ENCODE measurements around the gene NCOR1. TPM values are rescaled to one million over a fixed set of nuclear protein-coding genes. Genes with fewer than 3 reads are reported as not detected.
A peak's percentile ranks its signal among the peaks of the same experiment; 100 is the strongest.

The NCOR1 gene
- total and polyA plus RNA-seq, 4 experiments from 2014 or later: 26.4 to 169 (median 162) TPM

GRCh38 chr17:16025202-16025601 lies 190.1 kb downstream of the NCOR1 start:
- peaks cover 56 to 78% of the 10 kb centered on the region in 2 donors for H3K36me3 Mint-ChIP-seq
- peaks cover 9 to 30% (median 18%) of the 10 kb centered on the region in 4 donors for H3K4me1 Mint-ChIP-seq
- DNase-seq: no peak
- intact Hi-C loops (cut with micrococcal nuclease): no loop called here
- no peak overlapping the region for H3K27ac ChIP-seq (ENCODE audit: low read depth, low read length)
- CTCF ChIA-PET (ENCODE audit: partially characterized antibody): no interaction called here
- no peaks in the 10 kb centered on the region for H3K9me3 ChIP-seq (ENCODE audit: control insufficient read depth in 1 of 2, low read length in 2 of 2)
- H3K27ac Mint-ChIP-seq: peak overlapping the region in 2 of 7 donors; percentile 60 to 77
- H3K4me3 ChIP-seq (ENCODE audit: low read length in 2 of 2): no peak overlapping the region
- peaks cover 11% of the 10 kb centered on the region for H3K4me1 ChIP-seq (ENCODE audit: insufficient read depth, low read length)
- peaks cover 57% of the 10 kb centered on the region for H3K36me3 ChIP-seq (ENCODE audit: insufficient read depth, low read length)
- H3K9me3 Mint-ChIP-seq: peaks cover 0 to 2% (median 0%) of the 10 kb centered on the region in 8 donors
- no peaks in the 10 kb centered on the region for H3K27me3 Mint-ChIP-seq
- H3K4me3 Mint-ChIP-seq: no peak overlapping the region
- POLR2A ChIA-PET (ENCODE audit: partially characterized antibody): interaction anchor here (1.5 kb wide), 1 partner anchor 14 kb away, joined by 3 read pairs; no protein-coding TSS in a partner anchor
- no peaks in the 10 kb centered on the region for H3K27me3 ChIP-seq (ENCODE audit: insufficient read depth, low read length)

GRCh38 chr17:16023881-16024280 lies 191.5 kb downstream of the NCOR1 start:
- POLR2A ChIA-PET (ENCODE audit: partially characterized antibody): no interaction called here
- H3K36me3 ChIP-seq (ENCODE audit: insufficient read depth, low read length): peaks cover 49% of the 10 kb centered on the region

DNA sequence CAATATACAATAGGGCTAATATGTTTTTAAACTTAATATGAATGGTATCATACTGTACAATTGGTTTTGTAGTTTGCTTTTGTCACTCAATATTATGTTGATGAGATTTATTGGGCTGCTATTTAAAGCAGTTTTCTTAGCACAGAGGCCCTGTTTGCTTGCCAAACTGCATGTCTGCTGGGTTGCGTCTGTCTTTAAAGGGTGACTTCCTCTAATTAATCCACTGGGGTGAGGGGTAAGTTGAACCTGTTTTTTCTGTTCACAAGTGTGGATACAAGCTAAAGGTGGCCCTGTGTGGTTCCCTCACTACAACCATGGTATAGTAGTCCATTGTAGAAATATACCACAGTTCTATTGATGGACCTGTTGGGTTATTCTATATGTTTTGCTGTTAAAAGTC lies 196.0 kb downstream of the NCOR1 start:
- DNase-seq: no peak
- Histone ChIP-seq H3K9me3 (ENCODE audit: control insufficient read depth in 1 of 2, low read length in 2 of 2) (no peaks in the 10 kb centered on the region), H3K4me3 (ENCODE audit: low read length in 2 of 2) (no peak overlapping the region), H3K27me3 (ENCODE audit: insufficient read depth, low read length) (no peaks in the 10 kb centered on the region), H3K27ac (ENCODE audit: low read depth, low read length) (no peak overlapping the region), H3K36me3 (ENCODE audit: insufficient read depth, low read length) (peaks cover 22% of the 10 kb centered on the region), H3K4me1 (ENCODE audit: insufficient read depth, low read length) (no peaks in the 10 kb centered on the region)
- Mint-ChIP-seq H3K36me3 (peaks cover 21 to 65% of the 10 kb centered on the region in 2 donors), H3K9me3 (no peaks in the 10 kb centered on the region), H3K4me3 (no peak overlapping the region), H3K27ac (peak overlapping the region in 1 of 7 donors; percentile 71), H3K27me3 (no peaks in the 10 kb centered on the region), H3K4me1 (peaks cover 10 to 26% (median 12%) of the 10 kb centered on the region in 4 donors)
- CTCF ChIA-PET (ENCODE audit: partially characterized antibody): no interaction called here
- intact Hi-C loops (cut with micrococcal nuclease): no loop called here
- POLR2A ChIA-PET (ENCODE audit: partially characterized antibody): no interaction called here

More at GRCh38 chr17:16023881-16024280, 191.5 kb downstream of the NCOR1 start:
- H3K27me3 Mint-ChIP-seq: no peaks in the 10 kb centered on the region
- no peaks in the 10 kb centered on the region for H3K9me3 ChIP-seq (ENCODE audit: control insufficient read depth in 1 of 2, low read length in 2 of 2)
- H3K4me1 Mint-ChIP-seq: peaks cover 11 to 30% (median 18%) of the 10 kb centered on the region in 4 donors
- intact Hi-C loops (cut with micrococcal nuclease): no loop called here
- H3K27ac ChIP-seq (ENCODE audit: low read depth, low read length): no peak overlapping the region
- peaks cover 47 to 78% of the 10 kb centered on the region in 2 donors for H3K36me3 Mint-ChIP-seq
- peaks cover 0 to 2% (median 0%) of the 10 kb centered on the region in 8 donors for H3K9me3 Mint-ChIP-seq
- peaks cover 11% of the 10 kb centered on the region for H3K4me1 ChIP-seq (ENCODE audit: insufficient read depth, low read length)
- H3K27ac Mint-ChIP-seq: peak overlapping the region in 4 of 7 donors; percentile 8 to 56 (median 24)
- H3K27me3 ChIP-seq (ENCODE audit: insufficient read depth, low read length): no peaks in the 10 kb centered on the region
- CTCF ChIA-PET (ENCODE audit: partially characterized antibody): no interaction called here
- no peak overlapping the region for H3K4me3 ChIP-seq (ENCODE audit: low read length in 2 of 2)
- H3K4me3 Mint-ChIP-seq: no peak overlapping the region
- no peak for DNase-seq

- CTCF ChIA-PET (ENCODE audit: partially characterized antibody): interaction anchor here (1.1 to 1.3 kb wide), 2 partner anchors 9 to 13 kb away, joined by 4 read pairs; no protein-coding TSS in a partner anchor
- Mint-ChIP-seq H3K9me3 (peaks cover 0 to 2% (median 0%) of the 10 kb centered on the region in 8 donors), H3K27me3 (no peaks in the 10 kb centered on the region), H3K4me1 (peaks cover 8 to 26% (median 17%) of the 10 kb centered on the region in 4 donors), H3K27ac (peak overlapping the region in 1 of 7 donors; percentile 48), H3K4me3 (no peak overlapping the region), H3K36me3 (peaks cover 30 to 62% of the 10 kb centered on the region in 2 donors)
- Histone ChIP-seq H3K9me3 (ENCODE audit: control insufficient read depth in 1 of 2, low read length in 2 of 2) (no peaks in the 10 kb centered on the region), H3K27me3 (ENCODE audit: insufficient read depth, low read length) (no peaks in the 10 kb centered on the region), H3K27ac (ENCODE audit: low read depth, low read length) (no peak overlapping the region), H3K4me3 (ENCODE audit: low read length in 2 of 2) (no peak overlapping the region), H3K4me1 (ENCODE audit: insufficient read depth, low read length) (no peaks in the 10 kb centered on the region), H3K36me3 (ENCODE audit: insufficient read depth, low read length) (peaks cover 14% of the 10 kb centered on the region)
- DNase-seq: no peak
- intact Hi-C loops (cut with micrococcal nuclease): no loop called here
- POLR2A ChIA-PET (ENCODE audit: partially characterized antibody): no interaction called here
Observed at GRCh38 chr17:16013943-16014407, 201.4 kb downstream of the NCOR1 start.

- Histone ChIP-seq H3K9me3 (ENCODE audit: control insufficient read depth in 1 of 2, low read length in 2 of 2) (no peaks in the 10 kb centered on the region), H3K27me3 (ENCODE audit: insufficient read depth, low read length) (no peaks in the 10 kb centered on the region), H3K27ac (ENCODE audit: low read depth, low read length) (no peak overlapping the region), H3K4me3 (ENCODE audit: low read length in 2 of 2) (no peak overlapping the region), H3K4me1 (ENCODE audit: insufficient read depth, low read length) (peaks cover 5% of the 10 kb centered on the region), H3K36me3 (ENCODE audit: insufficient read depth, low read length) (peaks cover 52% of the 10 kb centered on the region)
- Mint-ChIP-seq H3K27me3 (no peaks in the 10 kb centered on the region), H3K27ac (no peak overlapping the region), H3K4me3 (no peak overlapping the region), H3K4me1 (peaks cover 14 to 29% (median 22%) of the 10 kb centered on the region in 4 donors), H3K36me3 (peaks cover 67 to 81% of the 10 kb centered on the region in 2 donors), H3K9me3 (peaks cover 0 to 2% (median 0%) of the 10 kb centered on the region in 8 donors)
- ChIA-PET CTCF (ENCODE audit: partially characterized antibody) (no interaction called here), POLR2A (ENCODE audit: partially characterized antibody) (interaction anchor here (0.8 kb wide), 1 partner anchor 8 kb away, joined by 3 read pairs; the partner anchor contains the start of genes TTC19 and ZSWIM7)
- intact Hi-C loops (cut with micrococcal nuclease): no loop called here
- no peak for DNase-seq
Observed at GRCh38 chr17:16007439-16007838, 207.9 kb downstream of the NCOR1 start.

DNA sequence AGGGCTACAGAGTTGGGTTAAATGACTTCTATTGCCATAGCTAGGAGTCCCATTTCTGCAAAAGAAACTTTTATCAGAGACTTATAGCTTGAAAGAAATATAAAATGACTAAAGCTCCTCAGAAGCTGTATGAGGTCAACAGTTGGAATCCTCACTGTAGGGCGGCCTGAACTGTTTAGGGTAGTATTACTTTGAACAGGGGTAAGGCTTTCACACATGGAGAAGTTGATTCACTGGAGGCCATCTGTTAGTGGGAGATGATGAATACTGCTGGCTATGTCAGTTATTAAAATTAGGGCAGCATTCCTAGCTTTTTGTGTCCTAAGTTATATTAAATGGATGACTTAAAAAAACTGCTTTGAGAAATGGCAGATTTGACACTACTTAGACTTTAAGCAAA lies 209.7 kb downstream of the NCOR1 start:
- no peak for DNase-seq
- Mint-ChIP-seq H3K36me3 (peaks cover 68 to 82% of the 10 kb centered on the region in 2 donors), H3K4me1 (peaks cover 27 to 35% (median 29%) of the 10 kb centered on the region in 4 donors), H3K4me3 (no peak overlapping the region), H3K27ac (peak overlapping the region in 2 of 7 donors; percentile 37 to 67), H3K27me3 (no peaks in the 10 kb centered on the region), H3K9me3 (no peaks in the 10 kb centered on the region)
- intact Hi-C loops (cut with micrococcal nuclease): no loop called here
- peaks cover 59% of the 10 kb centered on the region for H3K36me3 ChIP-seq (ENCODE audit: insufficient read depth, low read length)
- no peak overlapping the region for H3K27ac ChIP-seq (ENCODE audit: low read depth, low read length)
- H3K4me1 ChIP-seq (ENCODE audit: insufficient read depth, low read length): peaks cover 19% of the 10 kb centered on the region
- no peaks in the 10 kb centered on the region for H3K9me3 ChIP-seq (ENCODE audit: control insufficient read depth in 1 of 2, low read length in 2 of 2)
- POLR2A ChIA-PET (ENCODE audit: partially characterized antibody): no interaction called here
- no peak overlapping the region for H3K4me3 ChIP-seq (ENCODE audit: low read length in 2 of 2)
- no peaks in the 10 kb centered on the region for H3K27me3 ChIP-seq (ENCODE audit: insufficient read depth, low read length)
- CTCF ChIA-PET (ENCODE audit: partially characterized antibody): interaction anchor here (0.9 to 1.5 kb wide), 2 partner anchors 8 to 10 kb away, joined by 3 to 4 read pairs; no protein-coding TSS in a partner anchor

GRCh38 chr17:16003841-16004240 lies 211.5 kb downstream of the NCOR1 start:
- Mint-ChIP-seq H3K9me3 (no peaks in the 10 kb centered on the region), H3K36me3 (peaks cover 63 to 84% of the 10 kb centered on the region in 2 donors), H3K4me3 (no peak overlapping the region), H3K27ac (peak overlapping the region in 2 of 7 donors; percentile 25 to 29), H3K4me1 (peaks cover 33 to 41% (median 40%) of the 10 kb centered on the region in 4 donors), H3K27me3 (no peaks in the 10 kb centered on the region)
- intact Hi-C loops (cut with micrococcal nuclease): no loop called here
- DNase-seq: no peak
- H3K4me3 ChIP-seq (ENCODE audit: low read length in 2 of 2): no peak overlapping the region
- no peaks in the 10 kb centered on the region for H3K9me3 ChIP-seq (ENCODE audit: control insufficient read depth in 1 of 2, low read length in 2 of 2)
- no peak overlapping the region for H3K27ac ChIP-seq (ENCODE audit: low read depth, low read length)
- H3K4me1 ChIP-seq (ENCODE audit: insufficient read depth, low read length): peaks cover 26% of the 10 kb centered on the region
- ChIA-PET POLR2A (ENCODE audit: partially characterized antibody) (no interaction called here), CTCF (ENCODE audit: partially characterized antibody) (interaction anchor here (1.5 kb wide), 1 partner anchor 10 kb away, joined by 4 read pairs; no protein-coding TSS in a partner anchor)
- H3K36me3 ChIP-seq (ENCODE audit: insufficient read depth, low read length): peaks cover 57% of the 10 kb centered on the region
- H3K27me3 ChIP-seq (ENCODE audit: insufficient read depth, low read length): no peaks in the 10 kb centered on the region
